Suprapubic skin (tissue), 3 donors: ENCODE results near the gene COQ9.

Experiments used
- POLR2A ChIP-seq, 2 donors: fragments of 450-650 bp; IDR thresholded peaks; one replicate each; pipeline ENCODE4 v1.6.1; 2017; ENCODE audit warnings: antibody characterized with exemption in 2 of 2, mild to moderate bottlenecking in 2 of 2, moderate library complexity in 2 of 2
- TF ChIP-seq, protein P1 (sequence below), 2 donors: fragments of 200-600 bp in 1 of 2; fragments of 450-650 bp in 1 of 2; sonication (generic) in 1 of 2; IDR thresholded peaks; one replicate each; pipeline ENCODE4 v1.5.1; 2016 to 2019; ENCODE audit warnings: antibody characterized with exemption in 2 of 2, mild to moderate bottlenecking in 1 of 2, moderate library complexity in 1 of 2

DNA sequence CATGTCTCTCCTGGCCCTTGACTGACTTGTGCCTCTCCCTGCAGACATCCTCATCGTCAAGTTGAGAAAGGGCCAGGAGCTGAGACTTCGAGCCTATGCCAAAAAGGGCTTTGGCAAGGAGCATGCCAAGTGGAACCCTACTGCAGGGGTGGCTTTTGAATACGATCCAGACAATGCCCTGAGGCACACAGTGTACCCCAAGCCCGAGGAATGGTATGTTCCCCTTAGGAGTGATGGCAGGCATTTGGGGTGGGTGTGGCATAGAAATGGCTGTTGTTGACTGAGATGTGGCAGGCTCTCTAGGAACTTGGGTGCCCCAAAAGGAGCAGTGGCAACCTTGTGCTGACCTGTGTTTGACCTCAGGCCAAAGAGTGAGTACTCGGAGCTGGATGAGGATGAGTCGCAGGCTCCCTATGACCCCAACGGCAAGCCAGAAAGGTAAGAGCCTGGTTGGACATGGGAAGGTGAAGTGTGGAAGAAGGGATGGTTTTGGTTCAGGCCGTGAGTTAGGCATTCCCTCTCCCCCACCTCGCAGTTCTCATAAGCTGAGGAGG is 22.7 kb downstream of the COQ9 start:
- TF ChIP-seq, protein P1, sequence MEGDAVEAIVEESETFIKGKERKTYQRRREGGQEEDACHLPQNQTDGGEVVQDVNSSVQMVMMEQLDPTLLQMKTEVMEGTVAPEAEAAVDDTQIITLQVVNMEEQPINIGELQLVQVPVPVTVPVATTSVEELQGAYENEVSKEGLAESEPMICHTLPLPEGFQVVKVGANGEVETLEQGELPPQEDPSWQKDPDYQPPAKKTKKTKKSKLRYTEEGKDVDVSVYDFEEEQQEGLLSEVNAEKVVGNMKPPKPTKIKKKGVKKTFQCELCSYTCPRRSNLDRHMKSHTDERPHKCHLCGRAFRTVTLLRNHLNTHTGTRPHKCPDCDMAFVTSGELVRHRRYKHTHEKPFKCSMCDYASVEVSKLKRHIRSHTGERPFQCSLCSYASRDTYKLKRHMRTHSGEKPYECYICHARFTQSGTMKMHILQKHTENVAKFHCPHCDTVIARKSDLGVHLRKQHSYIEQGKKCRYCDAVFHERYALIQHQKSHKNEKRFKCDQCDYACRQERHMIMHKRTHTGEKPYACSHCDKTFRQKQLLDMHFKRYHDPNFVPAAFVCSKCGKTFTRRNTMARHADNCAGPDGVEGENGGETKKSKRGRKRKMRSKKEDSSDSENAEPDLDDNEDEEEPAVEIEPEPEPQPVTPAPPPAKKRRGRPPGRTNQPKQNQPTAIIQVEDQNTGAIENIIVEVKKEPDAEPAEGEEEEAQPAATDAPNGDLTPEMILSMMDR (IDR thresholded peaks at IDR 0.05) = no peak
- TF ChIP-seq POLR2A (IDR thresholded peaks at IDR 0.05) = no peak
